HTERT RPE-1 (cell line): ENCODE measurements around the gene PIN1.
"Not testable (repeated sequence)": the region's sequence is repeated elsewhere in the genome, so short reads cannot be mapped to it uniquely, and the experiment has no call there.

Experiments
- in situ Hi-C: fragments of 300-500 bp; cut with MboI; formaldehyde crosslinking; loops from 4 replicates; pipeline ENCODE4 v1.14.3; 2020; ENCODE audit warnings: low sequenced_read_pairs

The PIN1 gene

GRCh38 chr19:9818175-9818733 lies 16.9 kb upstream of the PIN1 start:
- in situ Hi-C loops, result no loop called here

- in situ Hi-C loops, result no loop called here
Measured at GRCh38 chr19:9818734-9819595, 16.2 kb upstream of the PIN1 start, which contains the start of gene FBXL12. FBXL12 (minus strand) TSS chr19:9819079; CDS start chr19:9818813, 266 bp downstream.

- in situ Hi-C loops, result no loop called here
Measured at GRCh38 chr19:9819596-9819909, 15.6 kb upstream of the PIN1 start.

- in situ Hi-C loops, result not testable (repeated sequence)
Measured at GRCh38 chr19:9820034-9820433, 15.1 kb upstream of the PIN1 start.

GRCh38 chr19:9823816-9824215 lies 11.3 kb upstream of the PIN1 start:
- in situ Hi-C loops, result no loop called here

GRCh38 chr19:9827289-9828238 lies 7.6 kb upstream of the PIN1 start, which contains the start of gene UBL5:
UBL5 (plus strand) TSS chr19:9827918; CDS start chr19:9828338, 420 bp downstream.
- in situ Hi-C loops, result no loop called here

- in situ Hi-C loops, result no loop called here
Measured at GRCh38 chr19:9828551-9829063, 6.5 kb upstream of the PIN1 start.

GRCh38 chr19:9834307-9834725 lies 802 bp upstream of the PIN1 start:
- in situ Hi-C loops, result no loop called here

GRCh38 chr19:9835507-9835949 lies 410 bp downstream of the PIN1 start:
- in situ Hi-C loops, result no loop called here

GRCh38 chr19:9836021-9836420 lies 903 bp downstream of the PIN1 start:
- in situ Hi-C loops, result no loop called here

- in situ Hi-C loops, result no loop called here
Measured at GRCh38 chr19:9838324-9838723, 3.2 kb downstream of the PIN1 start.

- in situ Hi-C loops, result no loop called here
Measured at GRCh38 chr19:9839415-9839814, 4.3 kb downstream of the PIN1 start.

GRCh38 chr19:9842834-9843625 lies 7.9 kb downstream of the PIN1 start:
- in situ Hi-C loops, result no loop called here

- in situ Hi-C loops, result not testable (repeated sequence)
Measured at GRCh38 chr19:9843626-9844273, 8.6 kb downstream of the PIN1 start.

GRCh38 chr19:9847087-9847671 lies 12.1 kb downstream of the PIN1 start:
- in situ Hi-C loops, result no loop called here

- in situ Hi-C loops, result no loop called here
Measured at GRCh38 chr19:9848060-9848459, 12.9 kb downstream of the PIN1 start.

GRCh38 chr19:9848762-9849161 lies 13.6 kb downstream of the PIN1 start:
- in situ Hi-C loops, result no loop called here

GRCh38 chr19:9849791-9850190 lies 14.7 kb downstream of the PIN1 start:
- in situ Hi-C loops, result no loop called here

GRCh38 chr19:9850235-9850959 lies 15.3 kb downstream of the PIN1 start:
- in situ Hi-C loops, result no loop called here
